Common myeloid progenitor, CD34-positive (primary cell): ENCODE results near the gene DHCR24.

ENCODE experiments used
- CTCF ChIA-PET: fragments of 350-600 bp; sonication (Branson Sonifier 250); formaldehyde crosslinking; loops from one replicate; lab custom pipeline; 2021; ENCODE audit warnings: antibody characterized with exemption; lab: Charles Lee
- POLR2A ChIA-PET: fragments of 350-600 bp; sonication (Branson Sonifier 250); formaldehyde crosslinking; loops from one replicate; lab custom pipeline; 2021; ENCODE audit warnings: antibody characterized with exemption; lab: Charles Lee
- DNase-seq, 3 donors: peaks; one replicate each; pipeline versions ENCODE4 v3.0.0 to v3.0.0-alpha.2; 2013
- H3K27ac ChIP-seq, 2 experiments: 1 replicate in 1 of 2; 2 replicates in 1 of 2; pipeline ENCODE4 v1.7.0; 2013; ENCODE audit warnings: inconsistent platforms in 2 of 2, low read length in 2 of 2, mild to moderate bottlenecking in 2 of 2, low read depth in 1 of 2, moderate library complexity in 1 of 2; ENCODE audit not compliant: severe bottlenecking in 2 of 2, insufficient read depth in 1 of 2, poor library complexity in 1 of 2
- H3K27me3 ChIP-seq, 5 experiments: replicated peaks in 2 of 5; 1 replicate in 3 of 5; 2 replicates in 2 of 5; pipeline versions ENCODE4 v1.6.1 to v1.7.0; 2013; ENCODE audit warnings: low read length in 4 of 5, mild to moderate bottlenecking in 2 of 5, moderate library complexity in 2 of 5, inconsistent platforms in 1 of 5; ENCODE audit not compliant: insufficient read depth in 5 of 5, control insufficient read depth in 4 of 5
- H3K36me3 ChIP-seq, 4 experiments: 1 replicate in 2 of 4; 2 replicates in 2 of 4; pipeline versions ENCODE4 v1.6.1 to v1.7.0; 2013; ENCODE audit warnings: low read length in 3 of 4, control low read depth in 1 of 4, mild to moderate bottlenecking in 1 of 4; ENCODE audit not compliant: control insufficient read depth in 4 of 4, insufficient read depth in 4 of 4
- H3K4me1 ChIP-seq, 4 experiments: 1 replicate in 3 of 4; 2 replicates in 1 of 4; pipeline versions ENCODE4 v1.6.1 to v1.7.1; 2013; ENCODE audit warnings: low read length in 3 of 4, mild to moderate bottlenecking in 3 of 4, control low read depth in 1 of 4, inconsistent platforms in 1 of 4, moderate library complexity in 1 of 4; ENCODE audit not compliant: control insufficient read depth in 4 of 4, insufficient read depth in 4 of 4; ENCODE audit errors: control extremely low read depth in 1 of 4
- H3K4me3 ChIP-seq, 7 experiments: 1 replicate in 4 of 7; 2 replicates in 3 of 7; pipeline versions ENCODE4 v1.5.1 to v1.7.0; 2013; ENCODE audit warnings: mild to moderate bottlenecking in 7 of 7, low read length in 6 of 7, moderate library complexity in 6 of 7, inconsistent platforms in 2 of 7, low read depth in 2 of 7, control low read depth in 1 of 7; ENCODE audit not compliant: insufficient read depth in 4 of 7, control insufficient read depth in 1 of 7; ENCODE audit errors: extremely low read depth in 1 of 7
- H3K9me3 ChIP-seq, 5 experiments: 1 replicate in 4 of 5; 2 replicates in 1 of 5; pipeline versions ENCODE4 v1.6.1 to v1.7.1; 2013; ENCODE audit warnings: low read length in 4 of 5, mild to moderate bottlenecking in 2 of 5, inconsistent platforms in 1 of 5, low read depth in 1 of 5, moderate library complexity in 1 of 5; ENCODE audit not compliant: control insufficient read depth in 4 of 5, insufficient read depth in 2 of 5; ENCODE audit errors: control extremely low read depth in 1 of 5
- WGBS: methylation state at CpG from one replicate; pipeline ENCODE4 v1.1.5; 2013; ENCODE audit not compliant: insufficient coverage; 5-methylcytosine and 5-hydroxymethylcytosine counted together

The DHCR24 gene

DNA sequence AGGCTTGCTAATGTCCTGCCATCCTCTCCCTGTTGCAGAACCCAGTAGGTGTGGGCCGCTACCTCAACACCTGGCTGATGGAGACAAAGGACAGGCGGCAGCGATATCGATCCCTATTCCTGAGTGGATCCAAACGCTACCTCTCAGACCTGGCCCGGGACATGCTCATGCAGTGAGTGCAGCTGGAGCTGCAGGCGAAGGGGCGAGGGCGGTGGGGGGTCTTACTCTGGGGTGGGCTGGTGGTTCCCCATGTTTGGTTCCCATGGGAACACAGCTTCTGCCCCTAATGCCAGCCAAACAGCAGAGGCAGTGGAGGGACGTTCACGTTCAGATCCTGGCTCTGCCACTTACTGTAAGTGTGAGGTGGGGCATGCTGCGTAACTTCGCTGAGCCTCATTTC lies 70.0 kb downstream of the DHCR24 start:
- no peaks in the 10 kb centered on the region for H3K27me3 ChIP-seq
- H3K4me1 ChIP-seq: no peaks in the 10 kb centered on the region
- ChIA-PET CTCF (interaction anchor here (0.6 kb wide), 1 partner anchor 35 kb away, joined by 3 read pairs; no protein-coding TSS in a partner anchor), POLR2A (interaction anchor here (0.6 kb wide), 1 partner anchor 31 kb away, joined by 3 read pairs; no protein-coding TSS in a partner anchor)
- H3K27ac ChIP-seq: no peak overlapping the region
- DNase-seq: no peak
- H3K4me3 ChIP-seq: no peak overlapping the region
- WGBS: 87% methylated on average over 12 of the region's 13 CpGs
- no peaks in the 10 kb centered on the region for H3K9me3 ChIP-seq
- H3K36me3 ChIP-seq: no peaks in the 10 kb centered on the region

DNA sequence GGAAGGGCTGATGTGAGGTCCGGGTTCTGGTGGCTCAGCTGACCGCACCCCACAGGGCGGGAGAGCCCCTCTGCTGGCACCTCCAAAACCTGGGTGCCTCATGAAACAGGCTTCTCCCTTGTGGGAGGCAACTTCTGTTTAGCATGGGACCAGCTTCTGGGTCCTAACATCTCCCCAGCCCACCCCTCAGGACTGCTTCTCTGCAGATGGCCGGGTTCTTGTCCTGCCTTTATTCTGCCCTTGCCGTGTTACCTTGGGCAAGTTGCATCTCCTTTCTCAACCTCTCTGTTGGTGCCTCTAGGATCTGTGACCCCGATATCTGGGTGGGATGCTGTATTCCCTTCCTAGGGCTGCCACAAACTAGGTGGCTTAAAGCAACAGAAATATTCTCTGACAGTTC lies 70.9 kb downstream of the DHCR24 start:
- CTCF ChIA-PET: interaction anchor here (1.3 kb wide), 1 partner anchor 8 kb away, joined by 3 read pairs; no protein-coding TSS in a partner anchor
- POLR2A ChIA-PET: no interaction called here
- no peaks in the 10 kb centered on the region for H3K36me3 ChIP-seq
- 85% methylated on average over 6 of the region's 6 CpGs for WGBS
- DNase-seq: no peak
- H3K27ac ChIP-seq: no peak overlapping the region
- H3K27me3 ChIP-seq: no peaks in the 10 kb centered on the region
- H3K9me3 ChIP-seq: no peaks in the 10 kb centered on the region
- no peaks in the 10 kb centered on the region for H3K4me1 ChIP-seq
- H3K4me3 ChIP-seq: no peak overlapping the region

DNA sequence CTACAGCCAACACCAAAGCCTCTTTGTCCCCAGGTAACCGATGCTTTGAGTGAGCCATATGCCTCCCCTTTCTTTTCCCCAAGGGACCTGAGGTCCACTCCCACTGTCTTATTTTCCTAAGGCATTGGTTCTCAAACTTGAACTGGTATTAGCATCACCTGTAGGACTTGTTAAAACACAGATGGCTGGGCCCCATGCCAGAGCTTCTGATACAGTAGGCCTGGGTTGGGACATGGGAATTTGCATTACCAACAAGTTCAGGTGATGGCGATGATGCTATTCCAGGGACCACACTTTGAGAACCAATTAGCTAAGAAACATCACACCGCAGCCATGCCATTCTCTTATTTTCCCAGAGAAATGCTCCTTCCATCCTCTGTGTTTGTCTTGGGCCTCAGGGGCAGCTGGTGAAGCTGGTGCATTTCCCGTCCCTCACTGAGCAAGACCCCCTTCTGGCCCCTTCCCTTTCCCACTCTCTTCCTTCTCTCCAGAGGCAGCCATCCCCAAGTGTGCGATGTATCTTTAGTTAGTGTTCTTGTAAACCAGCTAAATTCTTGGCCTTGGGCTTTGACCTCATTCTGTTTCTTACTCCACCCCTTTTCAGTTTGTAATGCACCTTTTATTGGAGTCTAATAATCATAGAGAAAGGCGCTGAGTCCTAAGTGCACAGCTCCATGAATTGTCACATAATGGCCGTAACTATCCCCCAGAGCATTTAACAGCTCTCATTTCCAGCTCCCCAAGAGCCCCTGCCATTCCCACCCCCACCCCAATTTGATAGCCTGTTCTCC lies 71.7 kb downstream of the DHCR24 start:
- H3K4me3 ChIP-seq: no peak overlapping the region
- no peaks in the 10 kb centered on the region for H3K9me3 ChIP-seq
- no peaks in the 10 kb centered on the region for H3K27me3 ChIP-seq
- no peak overlapping the region for H3K27ac ChIP-seq
- ChIA-PET POLR2A (no interaction called here), CTCF (interaction anchor here (0.9 to 1.5 kb wide), 6 partner anchors 9 to 937 kb away, joined by 3 to 4 read pairs (median 3); no protein-coding TSS in a partner anchor)
- H3K4me1 ChIP-seq: peaks cover 0 to under 1% (median 0%) of the 10 kb centered on the region in 4 experiments
- DNase-seq: no peak
- 96% methylated on average over 6 of the region's 7 CpGs for WGBS
- no peaks in the 10 kb centered on the region for H3K36me3 ChIP-seq

DNA sequence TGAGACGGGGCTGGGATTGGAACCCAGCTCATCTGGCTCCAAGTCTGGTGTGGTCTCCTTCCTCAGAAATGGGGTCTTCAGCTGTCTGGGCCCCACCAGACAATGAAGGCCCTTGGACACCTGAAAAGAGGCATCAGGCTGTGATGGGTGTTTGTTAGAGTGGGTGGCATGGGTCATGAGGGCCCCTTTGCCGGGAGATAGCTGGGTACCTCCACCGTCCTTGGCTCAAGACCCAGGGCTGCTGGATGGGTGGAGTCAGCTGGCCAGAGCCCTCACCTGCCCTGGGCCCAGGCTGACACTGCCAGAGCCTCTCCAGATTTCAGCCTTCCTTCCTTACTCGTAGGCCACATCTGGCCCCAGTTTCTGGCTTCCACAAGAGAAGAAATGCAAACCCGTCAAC lies 72.4 kb downstream of the DHCR24 start:
- DNase-seq: no peak
- CTCF ChIA-PET: interaction anchor here (1.0 to 1.5 kb wide), 5 partner anchors 12 to 936 kb away, joined by 3 to 4 read pairs (median 3); no protein-coding TSS in a partner anchor
- 96% methylated on average over 3 of the region's 5 CpGs for WGBS
- Histone ChIP-seq H3K27me3 (no peaks in the 10 kb centered on the region), H3K9me3 (no peaks in the 10 kb centered on the region), H3K27ac (no peak overlapping the region), H3K4me3 (no peak overlapping the region), H3K36me3 (no peaks in the 10 kb centered on the region), H3K4me1 (peaks cover 0 to 4% (median 0%) of the 10 kb centered on the region in 4 experiments)
- POLR2A ChIA-PET: no interaction called here

DNA sequence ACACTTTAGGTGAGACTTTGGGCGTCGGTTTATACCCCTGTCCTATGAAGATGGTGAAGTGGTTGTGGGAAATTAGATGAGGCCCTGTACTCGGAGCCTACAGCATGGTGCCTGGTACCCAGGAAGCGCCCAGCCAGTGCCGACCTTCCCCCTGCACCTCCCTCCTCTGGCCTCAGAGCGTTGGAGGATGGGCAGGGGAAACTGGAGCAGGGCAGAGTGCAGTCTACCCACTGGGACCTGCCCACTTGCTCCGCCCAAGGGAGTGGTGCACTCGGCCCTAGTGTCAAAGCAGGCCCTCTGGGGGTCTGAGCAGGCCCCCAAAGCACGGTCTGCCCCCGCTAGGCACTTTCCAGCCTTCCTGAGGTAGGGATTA lies 72.9 kb downstream of the DHCR24 start:
- Histone ChIP-seq H3K27ac (no peak overlapping the region), H3K4me1 (peaks cover 0 to 5% (median 0%) of the 10 kb centered on the region in 4 experiments), H3K27me3 (no peaks in the 10 kb centered on the region), H3K9me3 (no peaks in the 10 kb centered on the region), H3K36me3 (no peaks in the 10 kb centered on the region), H3K4me3 (no peak overlapping the region)
- CTCF ChIA-PET: interaction anchor here (1.0 to 1.5 kb wide), 2 partner anchors 12 to 47 kb away, joined by 3 read pairs; no protein-coding TSS in a partner anchor
- DNase-seq: no peak
- POLR2A ChIA-PET: no interaction called here
- WGBS: 95% methylated on average over 10 of the region's 10 CpGs

DNA sequence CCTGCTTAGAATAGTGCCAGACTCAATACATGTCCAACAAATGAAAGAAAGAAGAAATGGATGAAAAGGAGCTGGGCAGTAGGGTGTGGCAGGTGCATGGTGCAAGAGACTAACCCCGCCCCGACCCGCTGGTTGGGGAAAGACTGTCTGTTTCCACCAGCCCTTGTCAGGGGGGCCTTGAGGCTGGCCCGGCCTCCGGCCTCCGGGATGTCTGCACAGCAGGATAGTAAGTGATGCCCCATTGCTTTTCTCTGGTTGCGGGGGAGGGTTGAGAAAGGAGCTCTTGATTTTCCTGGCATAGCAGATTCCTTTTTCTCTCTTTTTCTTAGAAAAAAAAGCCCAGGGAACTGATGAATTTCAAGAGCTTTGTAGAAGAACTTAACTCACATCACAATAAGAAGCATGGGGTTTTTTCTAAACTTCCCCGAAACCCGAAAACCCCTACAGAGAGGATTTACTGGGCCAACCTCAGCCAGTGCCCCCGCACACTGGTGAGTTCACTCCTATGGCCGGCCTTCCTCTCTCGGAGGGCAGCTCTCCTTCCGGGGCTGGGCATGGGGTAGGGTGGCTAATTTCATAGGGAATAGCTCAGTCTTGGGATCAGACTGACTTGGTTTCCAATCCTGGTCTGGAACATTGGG lies 73.4 kb downstream of the DHCR24 start:
- POLR2A ChIA-PET: no interaction called here
- no peak for DNase-seq

More for the DNA sequence above, 73.4 kb downstream of the DHCR24 start:
- H3K27ac ChIP-seq: no peak overlapping the region
- H3K9me3 ChIP-seq: no peaks in the 10 kb centered on the region
- no peak overlapping the region for H3K4me3 ChIP-seq
- H3K36me3 ChIP-seq: no peaks in the 10 kb centered on the region
- CTCF ChIA-PET: interaction anchor here (1.0 to 1.5 kb wide), 2 partner anchors 13 to 46 kb away, joined by 3 read pairs; no protein-coding TSS in a partner anchor
- no peaks in the 10 kb centered on the region for H3K27me3 ChIP-seq
- 96% methylated on average over 9 of the region's 13 CpGs for WGBS
- H3K4me1 ChIP-seq: peaks cover 0 to 5% (median 0%) of the 10 kb centered on the region in 4 experiments
